ENCODE data around the gene ARID5B. TPM values are rescaled to one million over a fixed set of nuclear protein-coding genes. Genes with fewer than 3 reads are reported as not detected.

Gene ARID5B
- total RNA-seq, 1 donor from 2014 or later: 13.7 TPM

GRCh38 chr10:62068464-62068863, 167.0 kb downstream of the ARID5B start:
- no peak for DNase-seq
- peaks cover 57% of the 10 kb centered on the region for H3K36me3 ChIP-seq
- H3K4me1 ChIP-seq: peaks cover 62% of the 10 kb centered on the region

GRCh38 chr10:62069452-62070178, 168.1 kb downstream of the ARID5B start:
- Histone ChIP-seq H3K36me3 (peaks cover 57% of the 10 kb centered on the region), H3K4me1 (peaks cover 62% of the 10 kb centered on the region), H3K4me3 (no peak overlapping the region), H3K27me3 (ENCODE audit: low read depth) (no peaks in the 10 kb centered on the region), H3K27ac (replicated peaks) (peak overlapping the region; percentile 80), H3K9me3 (replicated peaks) (no peaks in the 10 kb centered on the region)
- DNase-seq: no peak
- intact Hi-C loops (cut with micrococcal nuclease): no loop called here
- no peak for TF ChIP-seq CTCF (IDR thresholded peaks at IDR 0.05; ENCODE audit: borderline replicate concordance)

More at GRCh38 chr10:62068464-62068863, 167.0 kb downstream of the ARID5B start:
- Histone ChIP-seq H3K27ac (replicated peaks) (peak overlapping the region; percentile 80), H3K4me3 (no peak overlapping the region), H3K27me3 (ENCODE audit: low read depth) (no peaks in the 10 kb centered on the region), H3K9me3 (replicated peaks) (no peaks in the 10 kb centered on the region)
- TF ChIP-seq CTCF (IDR thresholded peaks at IDR 0.05; ENCODE audit: borderline replicate concordance): no peak
- intact Hi-C loops (cut with micrococcal nuclease): no loop called here

- Histone ChIP-seq H3K4me3 (no peak overlapping the region), H3K27ac (replicated peaks) (peak overlapping the region; percentile 32), H3K36me3 (peaks cover 44% of the 10 kb centered on the region), H3K27me3 (ENCODE audit: low read depth) (no peaks in the 10 kb centered on the region), H3K4me1 (peaks cover 78% of the 10 kb centered on the region), H3K9me3 (replicated peaks) (no peaks in the 10 kb centered on the region)
- intact Hi-C loops (cut with micrococcal nuclease): no loop called here
- DNase-seq: no peak
- no peak for TF ChIP-seq CTCF (IDR thresholded peaks at IDR 0.05; ENCODE audit: borderline replicate concordance)
These were observed 170.4 kb downstream of the ARID5B start for GRCh38 chr10:62071846-62072281.

GRCh38 chr10:62072901-62073300, 171.4 kb downstream of the ARID5B start:
- DNase-seq: no peak
- Histone ChIP-seq H3K27me3 (ENCODE audit: low read depth) (no peaks in the 10 kb centered on the region), H3K36me3 (peaks cover 37% of the 10 kb centered on the region), H3K27ac (replicated peaks) (peak overlapping the region; percentile 21), H3K4me1 (peaks cover 88% of the 10 kb centered on the region), H3K9me3 (replicated peaks) (no peaks in the 10 kb centered on the region), H3K4me3 (no peak overlapping the region)
- no peak for TF ChIP-seq CTCF (IDR thresholded peaks at IDR 0.05; ENCODE audit: borderline replicate concordance)
- intact Hi-C loops (cut with micrococcal nuclease): no loop called here

GRCh38 chr10:62073429-62073828, 171.9 kb downstream of the ARID5B start:
- peaks cover 37% of the 10 kb centered on the region for H3K36me3 ChIP-seq
- no peak for DNase-seq
- intact Hi-C loops (cut with micrococcal nuclease): no loop called here
- H3K27ac ChIP-seq (replicated peaks): peak overlapping the region; percentile 21
- no peaks in the 10 kb centered on the region for H3K27me3 ChIP-seq (ENCODE audit: low read depth)
- no peak for TF ChIP-seq CTCF (IDR thresholded peaks at IDR 0.05; ENCODE audit: borderline replicate concordance)
- H3K9me3 ChIP-seq (replicated peaks): no peaks in the 10 kb centered on the region
- H3K4me1 ChIP-seq: peaks cover 91% of the 10 kb centered on the region
- H3K4me3 ChIP-seq: no peak overlapping the region

All from left ventricle myocardium inferior (tissue), 1 donor.